Mucosa of rectum (tissue), 2 donors: ENCODE results near the gene TLK1.

Source experiments
- H3K27ac ChIP-seq, 2 donors: one replicate each; pipeline ENCODE4 v1.7.0; 2013; ENCODE audit warnings: inconsistent platforms in 2 of 2, low read depth in 2 of 2, low read length in 2 of 2
- H3K27me3 ChIP-seq, 2 donors: one replicate each; pipeline ENCODE4 v1.7.0; 2013; ENCODE audit warnings: low read length in 2 of 2; ENCODE audit not compliant: control insufficient read depth in 2 of 2, insufficient read depth in 2 of 2
- H3K36me3 ChIP-seq, 2 donors: one replicate each; pipeline ENCODE4 v1.7.0; 2013; ENCODE audit warnings: low read length in 2 of 2; ENCODE audit not compliant: control insufficient read depth in 2 of 2, insufficient read depth in 2 of 2
- H3K4me1 ChIP-seq, 2 donors: one replicate each; pipeline ENCODE4 v1.7.0; 2013; ENCODE audit warnings: low read length in 2 of 2, mild to moderate bottlenecking in 1 of 2; ENCODE audit not compliant: control insufficient read depth in 2 of 2, insufficient read depth in 2 of 2
- H3K4me3 ChIP-seq, 2 donors: one replicate each; pipeline ENCODE4 v1.7.0; 2013; ENCODE audit warnings: low read length in 2 of 2
- H3K9ac ChIP-seq, 2 donors: one replicate each; pipeline ENCODE4 v1.7.0; 2013; ENCODE audit warnings: low read length in 2 of 2, low read depth in 1 of 2, mild to moderate bottlenecking in 1 of 2
- H3K9me3 ChIP-seq, 2 donors: one replicate each; pipeline ENCODE4 v1.7.0; 2013; ENCODE audit warnings: low read length in 2 of 2; ENCODE audit not compliant: control insufficient read depth in 2 of 2
- donor health status: healthy.
- donor health status: Normal muscosa, but diverticular disease.

The TLK1 gene

DNA sequence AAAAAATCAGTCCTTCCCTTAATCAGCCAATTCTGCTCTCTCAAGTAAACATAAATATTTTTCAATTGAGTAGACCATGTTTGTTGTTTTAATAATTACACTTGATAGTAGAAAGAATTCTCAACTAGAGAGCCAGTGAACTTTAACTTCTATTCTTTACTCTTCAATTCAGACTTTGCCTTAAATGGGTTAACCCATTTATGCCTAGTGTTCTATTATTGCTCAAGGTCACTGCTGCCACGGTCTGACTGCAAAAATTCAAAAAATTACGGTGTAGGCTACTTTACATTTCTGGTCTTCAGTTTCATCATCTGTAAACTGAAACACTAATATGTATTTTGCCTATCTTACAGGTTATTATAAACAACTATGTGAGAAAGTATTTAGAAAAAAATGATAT is 103.1 kb downstream of the TLK1 start:
- Histone ChIP-seq H3K9ac (no peak overlapping the region), H3K9me3 (no peaks in the 10 kb centered on the region), H3K27me3 (no peaks in the 10 kb centered on the region), H3K4me1 (no peaks in the 10 kb centered on the region), H3K36me3 (peaks cover 20 to 31% of the 10 kb centered on the region in 2 donors), H3K27ac (no peak overlapping the region), H3K4me3 (no peak overlapping the region)

DNA sequence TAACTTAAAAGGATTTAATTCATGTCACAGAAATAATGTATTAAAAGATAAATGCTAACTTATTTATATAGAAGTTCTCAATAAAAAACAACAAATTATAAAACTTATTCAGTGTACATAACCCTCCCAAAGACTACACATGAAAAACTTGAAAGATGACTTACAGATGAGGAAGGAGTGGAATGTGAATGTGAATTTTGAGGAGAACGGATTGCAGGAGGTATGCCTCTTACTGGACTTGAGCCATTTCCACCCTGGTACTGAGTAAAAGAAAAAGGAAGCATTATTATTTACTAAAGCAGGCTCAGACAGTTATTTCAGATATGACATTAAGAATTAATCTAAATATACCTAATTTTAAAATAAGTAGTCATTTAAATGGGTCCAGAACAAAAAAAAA is 104.4 kb downstream of the TLK1 start:
- H3K4me3 ChIP-seq, result no peak overlapping the region
- no peak overlapping the region for H3K9ac ChIP-seq
- peaks cover 27 to 37% of the 10 kb centered on the region in 2 donors for H3K36me3 ChIP-seq
- H3K27me3 ChIP-seq, result no peaks in the 10 kb centered on the region
- no peak overlapping the region for H3K27ac ChIP-seq
- H3K9me3 ChIP-seq, result no peaks in the 10 kb centered on the region
- H3K4me1 ChIP-seq, result no peaks in the 10 kb centered on the region

GRCh38 chr2:171049691-171050090 is 111.0 kb downstream of the TLK1 start:
- no peak overlapping the region for H3K9ac ChIP-seq
- no peaks in the 10 kb centered on the region for H3K9me3 ChIP-seq
- no peaks in the 10 kb centered on the region for H3K27me3 ChIP-seq
- no peaks in the 10 kb centered on the region for H3K4me1 ChIP-seq
- no peak overlapping the region for H3K27ac ChIP-seq
- peaks cover 39 to 54% of the 10 kb centered on the region in 2 donors for H3K36me3 ChIP-seq
- no peak overlapping the region for H3K4me3 ChIP-seq

DNA sequence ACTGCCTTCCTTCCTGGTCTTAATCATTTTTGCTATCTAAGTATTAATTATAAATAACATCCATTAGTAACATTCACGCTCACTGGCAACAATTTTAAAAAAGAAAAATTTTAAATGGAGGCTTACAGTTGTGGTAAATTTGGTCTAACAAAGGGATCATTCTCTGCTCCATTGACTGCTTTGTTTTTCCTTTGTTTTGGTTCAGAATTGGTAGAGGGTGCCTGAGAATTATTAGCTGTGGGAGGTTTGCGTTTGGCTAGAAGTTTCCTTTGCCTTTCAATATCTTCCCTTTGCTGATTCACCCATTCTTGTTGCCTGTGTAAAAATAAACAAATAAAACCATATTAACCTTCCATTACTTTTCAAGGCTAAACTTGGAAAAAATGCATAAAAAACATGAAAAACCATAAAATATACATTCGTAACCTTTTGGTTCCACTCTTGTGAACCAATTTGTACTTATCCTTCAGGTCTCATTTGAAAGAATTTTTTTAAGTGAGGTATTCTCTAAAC is 114.6 kb downstream of the TLK1 start:
- Histone ChIP-seq H3K4me3 (no peak overlapping the region), H3K36me3 (peaks cover 54 to 59% of the 10 kb centered on the region in 2 donors), H3K27me3 (no peaks in the 10 kb centered on the region), H3K9ac (no peak overlapping the region), H3K27ac (no peak overlapping the region), H3K9me3 (no peaks in the 10 kb centered on the region), H3K4me1 (no peaks in the 10 kb centered on the region)

- Histone ChIP-seq H3K36me3 (peaks cover 48 to 50% of the 10 kb centered on the region in 2 donors), H3K4me1 (no peaks in the 10 kb centered on the region), H3K27me3 (no peaks in the 10 kb centered on the region), H3K4me3 (no peak overlapping the region), H3K27ac (no peak overlapping the region), H3K9me3 (no peaks in the 10 kb centered on the region), H3K9ac (no peak overlapping the region)
These were observed 116.3 kb downstream of the TLK1 start for GRCh38 chr2:171044416-171044815.

GRCh38 chr2:171042253-171042969 is 118.3 kb downstream of the TLK1 start:
- Histone ChIP-seq H3K4me1 (no peaks in the 10 kb centered on the region), H3K36me3 (peaks cover 40 to 42% of the 10 kb centered on the region in 2 donors), H3K9ac (no peak overlapping the region), H3K27ac (no peak overlapping the region), H3K9me3 (no peaks in the 10 kb centered on the region), H3K27me3 (no peaks in the 10 kb centered on the region), H3K4me3 (no peak overlapping the region)

DNA sequence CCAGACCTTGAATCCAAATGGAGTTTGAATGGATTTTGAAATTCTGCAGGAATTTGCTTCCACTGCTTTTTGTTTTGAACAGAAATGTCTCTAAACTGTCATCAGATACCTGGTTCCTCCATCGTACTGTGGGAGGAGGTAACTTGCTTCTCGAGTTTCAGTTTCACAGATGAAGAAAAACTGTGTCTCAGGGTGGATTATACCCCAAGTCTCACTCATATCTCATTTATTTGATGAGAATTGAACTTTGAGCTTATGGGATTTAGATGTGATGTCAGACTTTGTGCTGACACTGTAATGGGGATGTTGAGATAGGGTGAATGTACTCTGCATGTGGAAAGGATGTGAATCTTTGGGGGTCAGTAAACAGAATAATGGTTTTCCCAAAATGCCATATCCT is 124.2 kb downstream of the TLK1 start:
- Histone ChIP-seq H3K27me3 (no peaks in the 10 kb centered on the region), H3K36me3 (peaks cover 18 to 21% of the 10 kb centered on the region in 2 donors), H3K4me3 (no peak overlapping the region), H3K4me1 (no peaks in the 10 kb centered on the region), H3K9me3 (no peaks in the 10 kb centered on the region), H3K27ac (no peak overlapping the region), H3K9ac (no peak overlapping the region)

DNA sequence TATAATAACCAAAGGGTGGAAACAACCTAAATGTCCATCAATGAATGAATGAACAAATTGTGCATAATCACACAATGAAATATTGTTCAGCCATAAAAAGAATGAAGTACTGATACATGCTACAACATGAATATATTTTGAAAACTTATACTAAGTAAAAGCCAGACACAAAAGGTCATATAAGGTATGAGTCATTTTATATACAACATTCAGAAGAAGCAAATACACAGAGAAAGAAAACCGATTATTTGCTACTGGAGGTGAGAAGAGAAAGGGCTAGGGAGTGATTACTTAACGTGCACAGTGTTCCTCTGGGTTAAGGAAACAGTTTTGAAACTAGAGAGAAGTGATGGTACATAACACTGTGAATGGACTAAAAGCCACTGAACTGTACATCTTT is 126.4 kb downstream of the TLK1 start:
- Histone ChIP-seq H3K36me3 (peaks cover 18 to 22% of the 10 kb centered on the region in 2 donors), H3K4me1 (no peaks in the 10 kb centered on the region), H3K27ac (no peak overlapping the region), H3K9ac (no peak overlapping the region), H3K4me3 (no peak overlapping the region), H3K27me3 (no peaks in the 10 kb centered on the region), H3K9me3 (no peaks in the 10 kb centered on the region)

DNA sequence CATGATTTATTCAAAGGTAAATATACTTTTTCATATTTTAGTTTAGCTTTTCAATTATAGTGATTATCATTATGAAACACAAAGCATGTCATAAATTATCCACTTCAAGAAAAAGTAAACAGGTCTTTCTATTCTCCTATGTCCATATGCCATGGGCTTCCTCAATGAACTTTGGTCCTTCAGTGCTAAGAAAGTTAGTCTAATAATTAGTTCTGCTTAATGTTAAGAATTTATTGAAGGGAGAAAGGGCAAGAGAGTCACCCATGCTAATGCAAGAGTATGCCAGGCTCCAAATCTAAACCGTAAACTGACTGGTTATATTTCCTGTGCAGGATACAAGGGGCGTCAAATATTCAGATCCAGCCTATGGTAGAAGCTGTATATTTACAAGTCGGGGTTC is 135.5 kb downstream of the TLK1 start:
- Histone ChIP-seq H3K27me3 (no peaks in the 10 kb centered on the region), H3K27ac (no peak overlapping the region), H3K4me3 (no peak overlapping the region), H3K36me3 (peaks cover 18 to 20% of the 10 kb centered on the region in 2 donors), H3K9me3 (no peaks in the 10 kb centered on the region), H3K4me1 (no peaks in the 10 kb centered on the region), H3K9ac (no peak overlapping the region)

DNA sequence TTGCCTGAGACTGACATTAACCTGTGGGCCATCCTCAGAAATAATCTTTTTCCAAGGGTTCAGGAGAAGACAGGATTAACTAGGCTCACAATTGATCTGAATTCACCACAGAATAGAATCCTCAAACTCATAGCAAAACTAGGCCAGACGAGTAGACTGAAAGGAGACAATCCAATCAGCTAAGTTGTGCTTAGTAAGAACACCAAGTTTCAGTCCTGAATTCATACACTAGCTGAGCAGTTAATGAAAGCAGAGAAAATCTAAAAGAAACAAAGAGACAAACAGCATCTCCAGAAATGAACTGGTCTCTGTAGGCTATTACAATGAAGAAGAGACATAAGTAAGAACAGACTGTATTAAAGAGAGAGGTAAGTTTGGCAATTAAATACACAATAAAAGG is 142.2 kb downstream of the TLK1 start:
- H3K27me3 ChIP-seq, result no peaks in the 10 kb centered on the region
- H3K9ac ChIP-seq, result no peak overlapping the region
- H3K27ac ChIP-seq, result no peak overlapping the region
- no peaks in the 10 kb centered on the region for H3K9me3 ChIP-seq
- peaks cover 21 to 26% of the 10 kb centered on the region in 2 donors for H3K36me3 ChIP-seq
- no peak overlapping the region for H3K4me3 ChIP-seq
- no peaks in the 10 kb centered on the region for H3K4me1 ChIP-seq
